GM18909 (cell line): ENCODE measurements around the gene GOLPH3.
"Not testable (repeated sequence)": the region's sequence is repeated elsewhere in the genome, so short reads cannot be mapped to it uniquely, and the experiment has no call there.

Source experiments
- ATAC-seq: cut with Tn5 transposase; IDR thresholded peaks from one replicate; pipeline ENCODE4 v1.9.1; 2021; ENCODE audit warnings: mild to moderate bottlenecking; ENCODE audit not compliant: unreplicated experiment, poor library complexity

GOLPH3 gene

DNA sequence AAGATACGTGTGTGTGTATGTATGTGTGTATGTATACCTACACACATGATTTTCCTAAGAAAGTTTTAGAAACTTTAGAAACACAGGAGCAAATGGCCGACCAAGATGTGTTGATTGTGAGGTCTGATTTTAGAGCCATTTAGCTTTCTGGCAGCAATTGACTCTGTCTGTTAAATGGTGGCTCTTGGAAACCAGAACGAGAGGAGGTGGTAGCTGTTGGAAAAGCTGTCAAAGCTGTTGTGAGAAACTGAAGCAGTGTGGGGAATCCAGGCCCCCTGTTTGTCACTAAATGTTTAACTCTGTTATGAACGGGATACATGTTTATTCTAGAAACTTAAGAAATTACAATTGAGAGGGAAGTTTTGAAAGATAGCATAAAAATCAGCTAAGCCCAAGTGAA is 91.4 kb downstream of the GOLPH3 start:
- ATAC-seq = no peak

DNA sequence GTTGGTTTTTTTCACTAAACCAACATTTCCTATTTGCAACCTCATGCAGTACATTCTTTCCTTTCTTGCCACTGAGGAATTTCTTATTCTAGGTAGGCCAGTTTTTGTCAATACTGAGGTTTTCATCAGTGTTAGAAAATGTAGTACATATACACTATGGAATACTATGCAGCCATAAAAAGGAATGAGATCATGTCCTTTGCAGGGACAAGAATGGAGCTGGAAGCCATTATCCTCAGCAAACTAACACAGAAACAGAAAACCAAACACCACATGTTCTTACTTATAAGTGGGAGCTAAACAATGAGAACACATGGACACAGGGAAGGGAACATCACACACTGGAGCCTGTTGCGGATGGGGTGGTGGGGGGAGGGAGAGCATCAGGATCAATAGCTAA is 93.6 kb downstream of the GOLPH3 start:
- ATAC-seq = not testable (repeated sequence)

DNA sequence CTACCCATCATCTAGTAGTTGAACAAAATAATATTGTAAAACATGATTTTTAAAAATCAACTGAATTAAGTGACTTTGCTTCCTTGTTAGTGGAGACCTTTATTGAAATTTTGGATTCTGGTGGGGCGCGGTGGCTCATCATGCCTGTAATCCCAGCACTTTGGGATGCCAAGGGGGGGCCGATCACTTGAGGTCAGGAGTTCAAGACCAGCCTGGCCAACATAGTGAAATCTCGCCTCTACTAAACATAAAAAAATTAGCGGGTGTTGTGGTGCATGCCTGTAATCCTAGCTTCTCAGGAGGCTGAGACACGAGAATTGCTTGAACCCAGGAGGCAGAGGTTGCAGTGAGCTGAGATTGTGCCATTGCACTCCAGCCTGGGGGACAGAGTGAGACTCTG is 95.3 kb downstream of the GOLPH3 start:
- not testable (repeated sequence) for ATAC-seq

DNA sequence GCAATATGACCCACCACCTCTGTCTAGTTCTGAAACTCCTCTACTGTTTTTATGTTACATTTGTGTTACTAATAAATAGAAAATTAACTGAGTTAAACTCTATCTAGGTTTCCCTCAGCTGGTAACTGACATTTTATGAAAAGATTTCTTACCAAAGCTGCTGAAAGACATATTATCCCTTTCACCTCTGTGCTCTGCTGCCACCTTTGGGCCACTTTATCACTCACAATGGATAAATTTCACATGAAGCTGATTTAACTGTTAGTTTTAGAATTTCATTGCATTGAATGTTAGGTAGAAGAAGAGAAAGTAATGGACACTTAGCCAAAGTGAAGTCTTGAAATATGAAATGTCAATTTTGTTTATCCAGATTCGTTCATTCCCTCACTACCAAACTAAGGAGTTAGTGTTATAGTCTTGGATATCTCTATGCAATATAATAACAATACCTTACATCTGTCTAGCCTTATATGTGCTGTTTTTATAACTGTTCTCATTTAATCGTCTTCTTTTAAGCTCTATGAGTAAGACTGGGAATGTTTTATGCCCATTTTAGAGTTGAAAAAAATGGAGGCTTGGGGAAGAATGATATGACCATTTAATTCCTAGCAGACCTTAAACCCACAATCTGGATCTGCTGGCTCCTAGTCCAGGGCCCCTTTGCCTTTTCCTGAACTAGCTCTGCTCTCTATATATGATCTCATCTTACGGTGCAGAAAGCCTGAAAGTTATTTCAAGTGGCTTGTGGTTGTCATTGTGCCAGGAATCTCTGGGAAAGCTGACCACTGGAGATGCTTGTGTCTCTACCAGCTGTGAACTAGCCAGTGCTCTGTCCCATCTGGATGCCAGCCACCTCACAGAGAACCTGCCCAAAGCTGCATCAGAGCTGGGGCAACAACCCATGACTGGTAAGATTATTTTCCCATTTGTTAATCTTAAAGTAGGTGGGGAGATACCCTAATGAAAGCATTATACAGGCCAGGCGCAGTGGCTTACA is 97.1 kb downstream of the GOLPH3 start:
- ATAC-seq = peak; percentile 47
